Skin epidermis (tissue), 12 donors: ENCODE measurements around the gene FASN.
A peak's percentile ranks its signal among the peaks of the same experiment; 100 is the strongest.

Experiments used
- H3K27ac ChIP-seq, 21 experiments: fragments of 200-600 bp; sonication (generic) in 11 of 21; one replicate each; pipeline ENCODE4 v1.5.0; 2020; ENCODE audit warnings: mild to moderate bottlenecking in 3 of 21, inconsistent platforms in 2 of 21, moderate library complexity in 2 of 21
- H3K4me3 ChIP-seq, 7 experiments: fragments of 200-600 bp; sonication (generic) in 2 of 7; one replicate each; pipeline ENCODE4 v1.5.0; 2020; ENCODE audit warnings: inconsistent platforms in 2 of 7, mild to moderate bottlenecking in 2 of 7, moderate library complexity in 1 of 7

The FASN gene

DNA sequence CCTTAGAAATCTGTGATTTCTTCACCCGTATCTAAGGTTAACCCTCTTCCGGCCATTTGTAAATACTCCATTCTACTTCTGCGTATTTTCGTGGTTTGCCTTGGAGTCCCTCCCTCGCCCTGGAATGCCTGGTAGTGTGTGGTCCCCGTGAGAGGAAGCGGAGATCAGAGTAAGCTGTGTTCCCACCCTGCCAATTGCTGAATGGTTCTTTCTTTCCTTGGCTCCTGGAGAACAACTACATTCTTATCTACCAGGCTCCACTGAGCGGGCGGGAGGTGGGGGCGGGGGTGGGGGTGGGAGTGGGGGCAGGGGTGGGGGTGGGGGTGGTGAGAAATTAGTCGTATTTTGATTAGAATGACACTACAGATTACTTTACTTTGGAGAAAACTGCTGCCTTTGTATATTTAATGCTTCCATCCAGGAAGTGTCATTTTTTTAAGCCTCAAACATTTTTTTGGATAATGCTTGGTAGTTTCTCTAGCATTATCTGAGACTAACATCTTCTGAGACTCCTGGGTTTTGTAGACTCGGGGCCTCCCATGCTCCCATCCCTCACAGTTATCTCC lies 20.9 kb upstream of the FASN start:
- Histone ChIP-seq H3K27ac (peak overlapping the region in 1 of 21 experiments; percentile 0), H3K4me3 (no peak overlapping the region)

DNA sequence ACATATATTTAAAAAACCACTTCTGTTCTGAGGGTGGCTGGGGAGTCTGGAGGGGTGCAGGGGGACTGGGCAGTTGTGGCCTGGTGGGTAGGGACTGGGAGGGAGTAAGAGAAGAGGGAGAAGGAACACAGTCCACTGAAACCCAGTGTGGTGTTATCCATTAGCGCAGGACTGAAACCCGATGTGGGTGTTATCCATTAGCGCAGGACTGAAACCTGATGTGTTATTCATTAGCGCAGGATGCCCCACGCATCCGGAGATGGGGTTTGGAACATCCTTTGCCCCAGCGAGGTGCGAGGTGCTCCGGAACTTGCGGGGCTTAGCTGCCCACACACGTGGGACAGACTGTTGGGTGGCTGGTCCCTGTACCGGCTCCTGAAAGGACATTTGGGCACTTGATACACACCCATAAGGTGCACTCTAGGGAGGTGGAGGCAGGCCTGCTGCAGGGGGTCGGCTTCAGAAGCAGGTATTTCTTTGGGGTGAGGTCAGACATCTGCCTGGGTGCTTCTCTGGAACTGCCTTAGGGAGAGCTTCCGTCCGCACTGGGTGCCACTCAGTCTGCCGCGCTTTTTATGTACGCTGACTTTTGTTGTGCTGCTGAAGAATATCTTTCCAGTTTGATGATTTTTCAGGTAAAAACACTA lies 20.3 kb upstream of the FASN start:
- Histone ChIP-seq H3K4me3 (no peak overlapping the region), H3K27ac (peak overlapping the region in 2 of 21 experiments; percentile 0 to 3)

GRCh38 chr17:82117139-82118090 lies 19.4 kb upstream of the FASN start:
- H3K4me3 ChIP-seq: no peak overlapping the region
- H3K27ac ChIP-seq: peak overlapping the region in 1 of 21 experiments; percentile 0

DNA sequence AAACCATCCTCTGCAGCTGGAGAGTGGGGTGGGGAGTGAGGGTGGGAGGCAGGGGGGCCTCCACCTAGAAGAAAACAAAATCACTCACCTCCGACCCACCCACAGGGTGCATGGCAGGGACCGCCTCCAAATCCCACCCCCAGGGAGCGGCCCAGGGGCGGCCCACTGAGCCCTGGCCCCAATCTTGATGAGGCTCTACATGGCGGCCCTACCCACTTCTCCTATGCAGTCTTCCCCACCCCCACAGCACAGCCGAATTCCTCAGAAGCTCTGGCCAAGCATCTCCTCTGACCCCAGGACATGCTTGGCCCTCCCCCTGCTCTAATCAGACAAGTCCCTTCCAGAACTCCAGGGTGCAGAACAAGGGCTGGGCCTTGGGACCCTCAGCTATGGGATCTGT lies 18.2 kb upstream of the FASN start:
- no peak overlapping the region for H3K4me3 ChIP-seq
- H3K27ac ChIP-seq: no peak overlapping the region

DNA sequence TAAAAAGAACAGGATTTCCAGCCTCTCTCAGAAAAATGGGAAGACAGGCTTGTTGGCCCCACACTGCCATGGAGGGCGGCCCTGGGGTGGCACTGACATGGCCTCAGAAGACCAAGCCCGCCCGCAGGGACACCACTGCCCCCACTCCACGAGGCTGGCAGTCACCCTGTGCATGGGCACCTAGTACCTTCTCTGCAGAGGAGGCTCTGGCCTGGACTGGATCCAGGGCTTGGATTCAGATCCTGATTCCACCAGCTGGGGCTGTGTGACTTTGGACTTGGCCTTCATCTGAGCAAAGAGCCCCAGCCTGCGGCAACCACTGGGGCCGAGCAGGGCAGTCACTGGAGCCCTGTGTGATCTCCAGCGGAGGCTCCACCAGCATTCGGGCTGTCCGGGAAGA lies 16.8 kb upstream of the FASN start:
- Histone ChIP-seq H3K4me3 (no peak overlapping the region), H3K27ac (peak overlapping the region in 2 of 21 experiments; percentile 8 to 23)

GRCh38 chr17:82114447-82114846 lies 16.4 kb upstream of the FASN start:
- Histone ChIP-seq H3K4me3 (no peak overlapping the region), H3K27ac (peak overlapping the region in 2 of 21 experiments; percentile 8 to 23)

GRCh38 chr17:82113941-82114340 lies 15.9 kb upstream of the FASN start:
- no peak overlapping the region for H3K4me3 ChIP-seq
- H3K27ac ChIP-seq: no peak overlapping the region

DNA sequence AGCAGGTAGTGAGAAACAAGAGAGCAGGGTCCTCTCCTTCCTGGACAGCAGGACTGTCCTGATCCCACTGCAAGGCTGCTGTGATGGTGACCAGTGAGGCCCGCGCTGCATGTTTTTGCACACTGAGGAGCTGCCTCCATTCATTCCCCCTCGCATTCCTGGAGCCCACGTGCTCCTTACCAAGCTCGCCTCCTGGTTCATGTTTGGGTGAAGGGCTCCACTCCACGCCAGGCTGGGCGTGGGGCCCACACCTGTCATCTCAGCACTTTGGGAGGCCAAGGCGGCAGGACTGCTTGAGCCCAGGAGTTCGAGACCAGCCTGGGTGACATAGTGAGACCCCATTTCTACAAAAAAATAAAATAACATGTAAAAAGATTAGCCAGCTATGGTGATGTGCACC lies 15.4 kb upstream of the FASN start:
- H3K27ac ChIP-seq: no peak overlapping the region
- H3K4me3 ChIP-seq: no peak overlapping the region

- H3K27ac ChIP-seq: no peak overlapping the region
Measured at GRCh38 chr17:82112914-82113311, 14.9 kb upstream of the FASN start.

GRCh38 chr17:82112181-82112913 lies 14.3 kb upstream of the FASN start:
- Histone ChIP-seq H3K4me3 (no peak overlapping the region), H3K27ac (no peak overlapping the region)

More at GRCh38 chr17:82112914-82113311, 14.9 kb upstream of the FASN start:
- no peak overlapping the region for H3K4me3 ChIP-seq

DNA sequence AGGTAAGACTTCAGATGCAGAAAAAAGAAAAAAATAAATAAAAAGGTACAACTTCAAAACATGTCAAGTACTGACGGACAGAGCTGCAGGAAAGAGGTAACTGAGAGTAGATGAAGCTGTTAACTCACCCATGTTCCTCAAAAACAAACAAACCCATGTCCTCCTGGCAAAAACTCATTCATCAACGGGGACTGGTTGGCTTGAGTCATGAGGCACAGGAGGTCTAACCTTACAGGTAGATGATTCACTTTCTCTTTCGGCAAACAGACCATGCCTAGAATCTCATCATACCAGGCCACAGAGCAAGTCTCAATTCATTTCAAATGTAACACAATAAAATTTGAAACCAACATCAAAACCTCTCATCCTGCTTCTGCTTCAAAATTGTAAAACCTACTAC lies 12.3 kb upstream of the FASN start:
- Histone ChIP-seq H3K4me3 (no peak overlapping the region), H3K27ac (no peak overlapping the region)

DNA sequence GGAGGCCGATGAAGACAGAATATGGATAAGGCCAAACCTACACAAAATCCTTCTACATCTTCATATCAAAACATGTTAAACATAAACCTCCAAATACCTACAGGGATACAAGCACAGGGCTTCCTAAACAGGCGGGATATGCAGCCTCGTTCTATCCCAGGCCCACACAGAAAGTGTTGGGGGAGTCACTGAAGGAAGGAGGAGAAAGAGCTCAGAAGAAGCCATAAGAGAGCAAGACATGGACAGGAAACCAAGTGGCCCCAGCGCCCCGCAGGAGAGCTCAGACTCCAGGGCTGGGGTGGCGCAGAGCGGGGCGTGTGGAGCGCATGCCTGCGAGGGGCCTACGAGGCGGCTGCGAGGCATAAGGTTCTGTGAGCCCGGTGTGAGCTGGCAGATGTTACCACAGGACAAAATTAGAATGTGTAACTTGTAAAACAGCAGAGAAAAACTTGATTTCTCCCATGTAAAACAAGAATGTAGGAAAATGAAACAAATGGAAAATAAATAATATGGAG lies 11.0 kb upstream of the FASN start:
- no peak overlapping the region for H3K4me3 ChIP-seq
- no peak overlapping the region for H3K27ac ChIP-seq

- H3K27ac ChIP-seq: no peak overlapping the region
- H3K4me3 ChIP-seq: no peak overlapping the region
Measured at GRCh38 chr17:82108496-82108945, 10.5 kb upstream of the FASN start.

- H3K4me3 ChIP-seq: no peak overlapping the region
- H3K27ac ChIP-seq: peak overlapping the region in 1 of 21 experiments; percentile 87
Measured at GRCh38 chr17:82108038-82108437, 10.0 kb upstream of the FASN start.

DNA sequence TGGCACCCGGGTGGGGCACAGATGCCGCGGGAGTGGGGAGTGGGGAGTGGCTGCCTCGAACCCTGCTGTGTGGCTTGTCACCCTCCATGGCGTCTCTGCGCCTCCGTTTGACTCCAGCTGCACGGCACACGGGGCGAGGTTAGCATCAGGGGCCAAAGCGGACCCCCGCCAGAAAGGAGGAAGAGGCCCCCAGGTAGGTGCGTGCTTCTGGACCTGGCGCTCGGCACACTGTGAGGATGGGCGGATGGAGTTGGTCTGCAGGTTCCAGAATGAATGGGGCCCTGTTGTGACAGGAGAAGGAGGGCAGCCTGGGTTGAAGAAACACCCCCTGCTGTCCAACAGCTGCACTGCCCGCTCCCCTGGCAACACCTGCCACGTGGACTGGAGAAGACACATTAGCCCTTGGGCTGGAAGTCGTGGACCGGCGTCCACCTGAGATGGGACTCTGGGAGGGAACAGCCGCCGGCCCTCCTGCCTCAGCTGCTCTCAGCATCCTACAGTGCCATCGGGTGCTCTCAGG lies 9.4 kb upstream of the FASN start:
- Histone ChIP-seq H3K27ac (peak overlapping the region in 16 of 21 experiments; percentile 65 to 97 (median 82)), H3K4me3 (no peak overlapping the region)

GRCh38 chr17:82106688-82107305 lies 8.8 kb upstream of the FASN start:
- Histone ChIP-seq H3K27ac (peak overlapping the region in 20 of 21 experiments; percentile 65 to 97 (median 81)), H3K4me3 (peak overlapping the region; percentile 6 to 29 (median 18))

DNA sequence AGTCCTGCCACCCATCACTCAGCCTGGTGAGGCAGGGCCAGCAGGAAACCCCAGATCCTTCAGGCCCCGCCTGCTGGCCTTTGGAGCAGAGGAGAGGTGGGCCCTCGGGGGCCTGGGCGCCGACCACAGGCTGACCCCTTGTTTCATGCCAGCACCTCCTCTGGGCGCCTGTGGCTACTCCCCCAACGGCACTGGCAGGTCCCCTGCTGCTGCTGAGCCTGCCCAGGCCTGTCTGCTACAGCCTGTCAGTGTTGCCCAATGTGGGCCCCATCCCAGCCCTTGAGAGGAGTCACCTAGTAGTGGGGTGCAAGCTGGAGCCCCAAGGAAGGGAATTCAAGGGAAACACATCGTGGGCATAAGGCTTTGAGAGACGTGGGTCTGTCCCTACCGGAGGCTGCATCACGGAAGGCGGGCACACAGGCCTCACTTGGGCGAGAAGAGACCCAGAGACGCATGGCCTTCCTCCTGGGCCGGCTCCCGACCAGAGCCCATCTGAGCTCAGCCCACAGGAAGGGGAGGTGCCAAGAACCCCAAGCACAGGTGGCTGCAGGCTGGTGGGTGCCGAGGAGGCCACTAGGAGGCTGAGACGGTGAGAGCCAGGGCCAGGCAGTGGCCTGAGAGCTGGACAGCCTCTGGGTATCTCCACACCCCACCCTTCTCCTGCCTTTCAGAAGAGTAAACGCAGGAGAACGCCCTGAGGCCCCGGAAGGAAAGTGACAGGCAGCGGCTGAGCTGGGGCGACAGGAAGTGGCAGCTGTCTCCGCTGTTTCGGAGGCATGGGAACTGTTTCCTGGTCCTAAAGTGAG lies 8.0 kb upstream of the FASN start:
- Histone ChIP-seq H3K4me3 (peak overlapping the region; percentile 6 to 29 (median 18)), H3K27ac (peak overlapping the region; percentile 34 to 97 (median 81))

GRCh38 chr17:82105417-82105881 lies 7.4 kb upstream of the FASN start:
- H3K27ac ChIP-seq: peak overlapping the region; percentile 34 to 97 (median 81)
- H3K4me3 ChIP-seq: peak overlapping the region in 2 of 7 experiments; percentile 12 to 29
